Body of pancreas (tissue), 4 donors: ENCODE measurements around the gene ALOX5AP. TPM values are rescaled to one million over a fixed set of nuclear protein-coding genes. Genes with fewer than 3 reads are reported as not detected.

Source experiments
- ATAC-seq: fragments of 150-250 bp; one replicate; pipeline ENCODE4 v1.9.1; 2016
- DNase-seq, 4 donors: peaks; one replicate each; pipeline ENCODE4 v3.0.0-alpha.2; 2019
- H3K27ac ChIP-seq, 4 donors: fragments of 200-600 bp; sonication (generic); 1 replicate in 3 of 4; 2 replicates in 1 of 4; pipeline versions ENCODE4 v1.5.1 to v1.6.1; 2016 to 2019; ENCODE audit warnings: mild to moderate bottlenecking in 1 of 4, mixed read lengths in 1 of 4, moderate library complexity in 1 of 4
- H3K27me3 ChIP-seq, 2 donors: fragments of 200-600 bp; sonication (generic); one replicate each; pipeline ENCODE4 v1.6.0; 2016; ENCODE audit warnings: mild to moderate bottlenecking in 1 of 2
- H3K36me3 ChIP-seq, 2 donors: fragments of 200-600 bp; sonication (generic); replicated peaks in 1 of 2; 2 replicates each; pipeline ENCODE4 v1.5.1; 2016; ENCODE audit warnings: low read depth in 2 of 2; ENCODE audit not compliant: insufficient read depth in 1 of 2
- H3K4me1 ChIP-seq: fragments of 200-600 bp; sonication (generic); one replicate; pipeline ENCODE4 v1.6.0; 2016
- H3K4me3 ChIP-seq, 2 donors: fragments of 200-600 bp; sonication (generic); 1 replicate in 1 of 2; 2 replicates in 1 of 2; pipeline ENCODE4 v1.5.1; 2016 to 2019
- H3K9me3 ChIP-seq, 3 donors: fragments of 200-600 bp; sonication (generic); 1 replicate in 2 of 3; 2 replicates in 1 of 3; pipeline ENCODE4 v1.5.1; 2016
- POLR2A ChIP-seq, 3 donors: fragments of 450-650 bp; IDR thresholded peaks; one replicate each; pipeline ENCODE4 v1.6.1; 2016; ENCODE audit warnings: antibody characterized with exemption in 3 of 3, mild to moderate bottlenecking in 2 of 3
- WGBS, 2 donors: methylation state at CpG; one replicate each; pipeline ENCODE4 v1.1.5; 2017; 5-methylcytosine and 5-hydroxymethylcytosine counted together
- intact Hi-C: fragments of 100-400 bp; cut with DNase I; formaldehyde crosslinking; loops from one replicate; pipeline ENCODE4 v1.15.1; 2023
- total RNA-seq, 2 donors: library from RNA; depleted of rRNA; stranded (reverse); fragments of >200 nt; gene quantifications; one replicate each; pipeline ENCODE4 v1.1.0, GENCODE V29; 2016
- TF ChIP-seq, protein P1 (sequence below), 7 experiments: fragments of 450-650 bp in 4 of 7; fragments of 200-600 bp in 3 of 7; sonication (generic) in 3 of 7; IDR thresholded peaks; one replicate each; pipeline ENCODE4 v1.5.1; 2016 to 2019; ENCODE audit warnings: antibody characterized with exemption in 7 of 7

The ALOX5AP gene
- total RNA-seq, 2 donors from 2014 or later: 12.5 to 17.4 TPM

- WGBS, 2 donors: 59 to 62% methylated on average over 2 of the region's 2 CpGs
- H3K27ac ChIP-seq: no peak overlapping the region
- no peak overlapping the region for H3K4me3 ChIP-seq
- no peak for DNase-seq
- no peaks in the 10 kb centered on the region for H3K27me3 ChIP-seq
- no peak for ATAC-seq
- TF ChIP-seq, protein P1, sequence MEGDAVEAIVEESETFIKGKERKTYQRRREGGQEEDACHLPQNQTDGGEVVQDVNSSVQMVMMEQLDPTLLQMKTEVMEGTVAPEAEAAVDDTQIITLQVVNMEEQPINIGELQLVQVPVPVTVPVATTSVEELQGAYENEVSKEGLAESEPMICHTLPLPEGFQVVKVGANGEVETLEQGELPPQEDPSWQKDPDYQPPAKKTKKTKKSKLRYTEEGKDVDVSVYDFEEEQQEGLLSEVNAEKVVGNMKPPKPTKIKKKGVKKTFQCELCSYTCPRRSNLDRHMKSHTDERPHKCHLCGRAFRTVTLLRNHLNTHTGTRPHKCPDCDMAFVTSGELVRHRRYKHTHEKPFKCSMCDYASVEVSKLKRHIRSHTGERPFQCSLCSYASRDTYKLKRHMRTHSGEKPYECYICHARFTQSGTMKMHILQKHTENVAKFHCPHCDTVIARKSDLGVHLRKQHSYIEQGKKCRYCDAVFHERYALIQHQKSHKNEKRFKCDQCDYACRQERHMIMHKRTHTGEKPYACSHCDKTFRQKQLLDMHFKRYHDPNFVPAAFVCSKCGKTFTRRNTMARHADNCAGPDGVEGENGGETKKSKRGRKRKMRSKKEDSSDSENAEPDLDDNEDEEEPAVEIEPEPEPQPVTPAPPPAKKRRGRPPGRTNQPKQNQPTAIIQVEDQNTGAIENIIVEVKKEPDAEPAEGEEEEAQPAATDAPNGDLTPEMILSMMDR (IDR thresholded peaks at IDR 0.05): no peak
- TF ChIP-seq POLR2A (IDR thresholded peaks at IDR 0.05): no peak
- no peaks in the 10 kb centered on the region for H3K36me3 ChIP-seq
- no peaks in the 10 kb centered on the region for H3K9me3 ChIP-seq
- intact Hi-C loops: no loop called here
- peaks cover 16% of the 10 kb centered on the region for H3K4me1 ChIP-seq
Observed at GRCh38 chr13:30808600-30808999, 73.3 kb downstream of the ALOX5AP start.

DNA sequence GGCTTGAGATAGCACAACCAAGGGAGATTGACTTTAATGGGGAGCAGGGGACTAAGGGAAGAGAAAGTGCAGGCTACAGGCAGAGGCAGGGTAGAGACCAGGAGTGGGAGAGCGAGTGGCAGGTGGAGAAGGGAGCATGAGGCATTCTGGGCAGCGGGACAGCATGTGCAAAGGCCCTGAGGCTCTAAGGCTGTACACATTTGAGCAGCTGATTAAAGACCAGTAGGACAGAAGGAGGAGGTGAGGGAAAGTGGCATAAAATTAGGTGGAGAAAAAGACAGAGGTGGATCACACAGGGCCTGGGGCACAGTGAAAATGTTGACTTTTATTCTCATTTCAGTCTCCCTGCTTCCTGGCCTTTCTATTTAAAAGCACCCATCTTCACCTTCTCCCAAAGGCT lies 74.4 kb downstream of the ALOX5AP start:
- intact Hi-C loops: no loop called here
- no peak overlapping the region for H3K4me3 ChIP-seq
- TF ChIP-seq, protein P1 (IDR thresholded peaks at IDR 0.05): no peak
- TF ChIP-seq POLR2A (IDR thresholded peaks at IDR 0.05): no peak

DNA sequence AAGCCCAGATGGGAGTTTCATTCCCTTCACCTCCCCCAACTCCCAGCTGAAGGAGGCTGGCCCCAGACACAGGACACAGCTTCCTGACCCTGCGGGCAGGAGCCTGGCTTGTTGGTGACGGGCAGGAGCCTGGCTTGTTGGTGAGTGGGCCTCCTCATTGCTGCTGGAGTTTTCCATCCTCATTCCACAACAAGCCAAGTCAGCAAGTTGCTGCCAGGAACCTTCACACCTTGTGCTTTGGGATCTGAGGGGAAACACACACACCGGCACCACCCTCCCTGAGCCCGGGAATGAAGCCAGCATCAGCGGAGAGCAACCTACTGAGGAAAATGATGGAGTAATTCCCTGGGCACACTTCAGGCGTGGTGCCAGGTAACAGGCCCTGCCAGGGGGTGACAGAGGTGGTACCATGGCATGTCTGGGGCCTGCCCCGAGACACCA lies 74.9 kb downstream of the ALOX5AP start:
- Histone ChIP-seq H3K4me3 (no peak overlapping the region), H3K4me1 (peaks cover 10% of the 10 kb centered on the region), H3K27me3 (no peaks in the 10 kb centered on the region), H3K36me3 (no peaks in the 10 kb centered on the region), H3K9me3 (no peaks in the 10 kb centered on the region), H3K27ac (peak overlapping the region in 3 of 4 donors; percentile 16 to 65 (median 49))
- intact Hi-C loops: no loop called here
- 65 to 83% methylated on average over 1 to 7 of the region's 7 CpGs for WGBS, 2 donors
- ATAC-seq (peak; percentile 65), DNase-seq (peak; percentile 42 to 69 (median 66))
- TF ChIP-seq, protein P1 (IDR thresholded peaks at IDR 0.05): no peak
- TF ChIP-seq POLR2A (IDR thresholded peaks at IDR 0.05): no peak

More for the DNA sequence above, 74.4 kb downstream of the ALOX5AP start:
- H3K27me3 ChIP-seq: no peaks in the 10 kb centered on the region
- peak overlapping the region in 3 of 4 donors; percentile 16 to 65 (median 49) for H3K27ac ChIP-seq
- no peaks in the 10 kb centered on the region for H3K9me3 ChIP-seq
- H3K36me3 ChIP-seq: no peaks in the 10 kb centered on the region
- DNase-seq (no peak), ATAC-seq (no peak)
- H3K4me1 ChIP-seq: peaks cover 13% of the 10 kb centered on the region
- 90 to 91% methylated on average over 2 of the region's 2 CpGs for WGBS, 2 donors

- no peaks in the 10 kb centered on the region for H3K27me3 ChIP-seq
- H3K27ac ChIP-seq: peak overlapping the region in 3 of 4 donors; percentile 16 to 65 (median 49)
- TF ChIP-seq, protein P1 (IDR thresholded peaks at IDR 0.05): no peak
- no peak for TF ChIP-seq POLR2A (IDR thresholded peaks at IDR 0.05)
- intact Hi-C loops: no loop called here
- ATAC-seq (no peak), DNase-seq (no peak)
- no peaks in the 10 kb centered on the region for H3K9me3 ChIP-seq
- H3K36me3 ChIP-seq: no peaks in the 10 kb centered on the region
- H3K4me3 ChIP-seq: no peak overlapping the region
- peaks cover 7% of the 10 kb centered on the region for H3K4me1 ChIP-seq
- 80% methylated on average over 11 of the region's 11 CpGs for WGBS, 2 donors
Observed at GRCh38 chr13:30810801-30811200, 75.5 kb downstream of the ALOX5AP start.

Other genes starting within 250 kb of the ALOX5AP start
- gene USPL1, start 117.6 kb upstream of the ALOX5AP start, total RNA-seq: 10 to 100 TPM; 10.9 to 14.5 TPM
- gene MEDAG, start 170.7 kb downstream of the ALOX5AP start, total RNA-seq: 10 to 100 TPM in 1 of 2 donors, 1 to 10 TPM in 1; 7.8 to 36.6 TPM
- gene TEX26, start 197.1 kb downstream of the ALOX5AP start, total RNA-seq: not detected